HG02610 (cell line): Measurements from ENCODE around the gene OPTN.
A peak's percentile ranks its signal among the peaks of the same experiment; 100 is the strongest.
"Not testable (repeated sequence)": the region's sequence is repeated elsewhere in the genome, so short reads cannot be mapped to it uniquely, and the experiment has no call there.

Experiments used
- ATAC-seq: cut with Tn5 transposase; IDR thresholded peaks from one replicate; pipeline ENCODE4 v1.9.1; 2021; ENCODE audit warnings: mild to moderate bottlenecking, moderate library complexity; ENCODE audit not compliant: unreplicated experiment

Gene OPTN

GRCh38 chr10:13118784-13119410 is 18.9 kb downstream of the OPTN start:
- no peak for ATAC-seq

DNA sequence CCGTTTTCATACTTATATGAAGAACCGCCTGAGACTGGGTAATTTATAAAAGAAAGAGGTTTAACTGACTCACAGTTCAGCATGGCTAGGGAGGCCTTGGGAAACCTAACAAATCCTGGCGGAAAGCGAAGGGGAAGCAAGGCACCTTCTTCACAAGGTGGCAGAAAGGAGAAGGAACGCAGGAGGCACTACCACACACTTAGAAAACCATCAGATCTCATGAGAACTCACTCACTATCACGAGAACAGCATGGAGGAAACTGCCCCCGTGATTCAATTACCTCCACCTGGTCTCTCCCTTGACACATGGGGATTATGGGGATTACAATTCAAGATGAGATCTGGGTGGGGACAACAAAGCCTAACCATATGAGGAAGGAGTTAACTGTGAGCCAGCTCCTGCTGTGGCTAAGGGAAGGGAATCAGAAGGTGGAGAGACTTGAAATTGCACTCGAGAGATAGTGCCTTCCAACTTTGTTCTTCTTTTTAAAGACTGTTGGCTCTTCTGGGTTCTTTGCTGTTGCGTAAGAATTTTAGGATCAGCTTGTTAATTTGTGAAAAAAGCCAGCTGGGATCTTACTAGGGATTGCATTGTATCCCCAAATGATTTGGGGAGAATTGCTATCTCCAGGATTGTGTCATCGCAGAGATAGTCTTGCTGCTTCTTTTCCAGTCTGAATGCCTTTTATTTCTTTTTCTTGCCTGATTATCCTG is 21.0 kb downstream of the OPTN start:
- ATAC-seq: no peak

- no peak for ATAC-seq
Measured at GRCh38 chr10:13121500-13121854, 21.5 kb downstream of the OPTN start.

- ATAC-seq: no peak
Measured at GRCh38 chr10:13136651-13137050, 36.7 kb downstream of the OPTN start.

GRCh38 chr10:13139150-13139549 is 39.2 kb downstream of the OPTN start:
- no peak for ATAC-seq

- no peak for ATAC-seq
Measured at GRCh38 chr10:13139676-13140075, 39.7 kb downstream of the OPTN start.

GRCh38 chr10:13140627-13141190 is 40.7 kb downstream of the OPTN start:
- no peak for ATAC-seq

- ATAC-seq: no peak
Measured at GRCh38 chr10:13143766-13144165, 43.8 kb downstream of the OPTN start.

DNA sequence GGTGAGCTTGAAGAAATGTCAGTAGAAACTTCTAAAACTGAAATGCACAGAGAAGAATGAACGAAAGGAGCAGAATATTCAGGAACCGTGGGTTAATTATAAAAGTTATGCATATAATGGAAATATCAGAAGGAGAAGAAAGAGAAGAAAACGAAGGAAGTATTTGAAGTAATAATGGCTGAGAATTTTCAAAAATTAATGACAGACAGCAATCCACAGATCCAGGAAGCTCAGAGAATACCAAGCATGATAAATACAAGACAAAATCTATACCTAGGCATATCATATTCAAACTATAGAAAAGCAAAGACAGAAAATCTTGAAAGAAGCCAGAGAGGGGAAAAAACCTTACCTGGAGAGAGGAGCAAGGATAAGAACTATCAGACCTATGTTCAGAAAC is 44.9 kb downstream of the OPTN start:
- ATAC-seq: no peak

GRCh38 chr10:13146379-13146778 is 46.4 kb downstream of the OPTN start:
- ATAC-seq: no peak

DNA sequence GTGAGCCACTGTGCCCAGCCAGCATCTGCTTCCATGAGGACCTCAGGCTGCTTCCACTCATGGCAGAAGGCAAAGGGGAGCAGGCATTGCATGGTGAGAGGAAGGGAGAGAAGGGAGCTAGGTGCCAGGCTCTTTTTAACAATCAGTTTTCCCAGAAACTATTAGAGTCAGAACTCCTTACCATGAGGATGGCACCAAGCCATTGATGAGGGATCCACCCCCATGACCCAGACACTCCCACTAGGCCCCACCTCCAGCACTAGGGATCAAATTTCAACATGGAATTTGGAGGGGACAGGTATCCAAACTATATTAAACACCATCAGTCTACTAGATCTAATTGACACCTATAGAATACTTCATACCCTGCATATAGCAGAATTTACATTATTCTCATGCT is 47.2 kb downstream of the OPTN start:
- no peak for ATAC-seq

GRCh38 chr10:13152296-13152695 is 52.3 kb downstream of the OPTN start:
- no peak for ATAC-seq

DNA sequence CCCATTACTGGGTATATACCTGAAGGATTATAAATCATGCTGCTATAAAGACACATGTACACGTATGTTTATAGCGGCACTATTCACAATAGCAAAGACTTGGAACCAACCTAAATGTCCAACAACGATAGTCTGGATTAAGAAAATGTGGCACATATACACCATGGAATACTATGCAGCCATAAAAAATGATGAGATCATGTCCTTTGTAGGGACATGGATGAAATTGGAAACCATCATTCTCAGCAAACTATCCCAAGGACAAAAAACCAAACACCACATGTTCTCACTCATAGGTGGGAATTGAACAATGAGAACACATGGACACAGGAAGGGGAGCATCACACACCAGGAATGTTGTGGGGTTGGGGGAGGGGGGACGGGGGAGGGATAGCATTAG is 55.9 kb downstream of the OPTN start:
- ATAC-seq: not testable (repeated sequence)

- ATAC-seq: no peak
Measured at GRCh38 chr10:13158401-13158800, 58.4 kb downstream of the OPTN start.

DNA sequence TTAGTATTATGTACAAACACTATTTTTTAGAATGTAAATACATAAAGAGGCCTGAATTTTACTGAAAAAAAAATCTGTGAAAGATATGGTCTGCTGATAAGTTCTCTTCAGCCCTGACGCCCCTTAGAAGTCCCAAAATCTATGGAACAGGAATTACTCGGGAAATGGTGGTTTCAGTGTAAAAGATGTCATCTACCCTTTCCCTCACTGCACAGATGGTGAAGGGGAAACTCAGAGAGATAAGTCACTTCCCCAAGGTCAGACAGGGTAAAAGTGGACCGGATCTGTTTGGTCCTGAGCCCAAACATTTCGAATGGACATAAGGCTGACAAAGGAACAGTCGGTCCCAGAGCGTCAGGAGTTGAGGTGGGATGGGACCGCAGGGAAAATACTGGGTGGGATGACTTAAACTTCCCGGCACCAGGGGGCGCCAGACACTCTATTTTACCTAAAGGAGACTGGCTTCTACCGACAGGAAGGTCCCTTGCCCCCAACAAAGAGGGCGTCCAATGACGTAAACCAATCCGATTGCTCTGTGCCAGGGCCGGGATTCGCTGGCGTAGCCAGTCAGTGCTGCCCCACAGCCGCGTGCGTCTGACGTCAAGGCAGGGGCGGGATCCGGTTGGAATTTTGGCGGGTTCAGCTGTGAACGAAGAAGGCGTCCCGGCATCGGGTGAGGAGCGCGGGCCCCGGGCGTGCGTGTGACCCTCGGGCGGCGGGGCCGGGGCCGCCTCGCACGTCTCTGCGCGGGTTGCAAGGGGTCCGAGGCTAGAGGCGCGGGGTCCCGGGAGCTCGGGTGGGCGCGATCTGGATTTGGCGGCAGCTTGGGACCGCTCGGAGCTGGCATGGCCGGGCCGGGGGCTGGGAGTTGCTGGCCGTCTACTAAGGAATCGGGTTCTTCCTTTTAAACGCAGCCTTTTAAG is 61.2 kb downstream of the OPTN start, which contains the start of gene MCM10:
Gene MCM10, plus strand, starts transcription at position 625 of the 923 bp plus-strand sequence. CDS start 2,645 bp downstream, outside the sequence.
- peak; percentile 99 for ATAC-seq

DNA sequence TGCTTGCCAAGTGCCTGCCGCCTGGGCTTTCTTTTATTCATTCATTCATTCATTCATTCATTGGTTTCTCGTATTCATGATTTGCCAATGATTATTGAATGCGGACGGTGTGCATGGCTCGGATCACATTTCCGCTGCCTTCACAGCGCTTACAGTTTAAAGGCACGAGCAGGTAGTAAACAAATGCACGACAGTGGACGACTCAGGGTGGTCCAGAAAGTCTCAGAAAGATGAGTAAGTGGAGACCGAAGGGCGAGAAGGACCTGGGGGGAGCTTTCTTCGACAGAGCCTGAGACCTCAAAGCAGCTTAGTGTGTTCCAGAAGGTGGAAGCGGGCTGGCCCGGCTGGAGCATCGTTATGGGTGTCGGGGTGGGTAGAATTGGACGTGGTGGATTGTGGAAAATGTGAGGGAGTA is 61.9 kb downstream of the OPTN start:
- no peak for ATAC-seq

- ATAC-seq: no peak
Measured at GRCh38 chr10:13163859-13164258, 63.9 kb downstream of the OPTN start.

DNA sequence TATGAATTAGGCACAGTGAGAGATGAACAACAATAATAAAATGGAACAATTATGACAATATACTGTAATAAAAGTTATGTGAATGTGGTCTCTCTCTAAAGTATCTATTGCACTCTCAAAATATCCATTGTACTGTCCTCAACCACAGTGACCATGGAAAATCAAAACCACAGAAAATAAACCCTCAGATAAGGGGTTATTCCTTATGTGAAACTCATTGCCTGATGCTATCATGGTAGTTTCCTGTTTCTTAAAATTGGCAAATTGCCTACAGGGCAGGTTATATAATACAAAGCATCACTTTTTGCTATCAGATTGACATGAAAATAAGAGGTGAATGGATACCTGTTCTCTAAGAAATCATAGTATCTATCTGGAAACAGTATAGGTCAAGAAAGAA is 65.2 kb downstream of the OPTN start:
- ATAC-seq: no peak

DNA sequence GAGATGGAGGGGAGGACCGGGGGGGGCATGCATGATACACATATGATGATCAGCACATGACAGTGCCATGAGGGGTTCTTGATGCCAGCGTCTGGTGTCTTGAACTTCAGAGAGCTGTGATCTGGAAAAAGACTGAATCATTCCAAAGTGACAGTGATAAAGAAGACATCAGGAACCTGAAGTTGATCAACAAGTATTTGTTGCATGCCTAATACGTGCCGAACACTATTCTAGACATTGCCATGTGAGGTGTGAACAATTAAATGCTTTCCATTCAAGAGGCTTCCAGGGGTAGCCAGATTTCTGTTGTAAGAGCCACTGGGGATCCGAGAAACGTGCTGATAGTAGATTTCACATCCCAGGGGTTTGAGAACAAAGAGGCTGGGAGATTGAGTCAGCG is 67.6 kb downstream of the OPTN start:
- ATAC-seq: no peak

DNA sequence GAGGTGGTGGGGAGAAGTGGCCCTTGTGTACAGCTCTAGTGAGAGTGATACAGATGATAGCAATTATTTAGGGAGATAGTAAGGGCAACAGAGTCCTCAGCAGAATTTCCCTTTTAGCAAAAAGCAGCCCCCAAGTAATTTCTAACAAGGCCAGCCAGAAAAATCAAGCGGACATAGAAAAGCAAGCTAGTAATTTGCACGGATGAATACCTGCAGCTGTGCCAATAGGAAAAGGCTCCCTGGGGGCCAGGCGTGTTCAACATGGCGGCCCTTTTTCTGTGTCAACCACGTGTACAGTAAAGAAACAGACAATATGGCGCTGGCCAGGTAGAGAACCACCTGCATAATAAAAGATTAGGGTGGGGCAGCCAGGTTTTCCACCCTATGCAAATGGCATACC is 68.8 kb downstream of the OPTN start:
- no peak for ATAC-seq

DNA sequence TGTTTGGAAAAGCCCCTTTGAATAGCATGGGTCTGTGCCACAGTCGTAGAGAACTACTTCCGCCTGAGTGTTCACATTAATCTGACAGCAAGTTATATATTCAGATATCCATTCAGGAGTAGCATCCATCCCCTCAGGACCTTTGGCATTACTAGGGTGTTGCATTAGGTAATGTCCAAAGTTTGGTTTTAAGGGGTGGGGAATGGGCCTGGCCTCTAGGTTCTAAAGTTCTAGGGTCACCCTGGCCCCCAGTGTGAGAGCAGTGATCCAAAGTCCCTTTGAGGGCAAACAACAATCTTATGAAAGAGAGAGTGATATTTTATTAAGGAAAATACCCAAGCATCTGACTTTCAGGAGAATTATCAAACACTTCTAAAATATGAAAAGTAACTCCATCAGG is 73.7 kb downstream of the OPTN start:
- no peak for ATAC-seq
